ENCODE data around the gene ARHGAP42.

DNA sequence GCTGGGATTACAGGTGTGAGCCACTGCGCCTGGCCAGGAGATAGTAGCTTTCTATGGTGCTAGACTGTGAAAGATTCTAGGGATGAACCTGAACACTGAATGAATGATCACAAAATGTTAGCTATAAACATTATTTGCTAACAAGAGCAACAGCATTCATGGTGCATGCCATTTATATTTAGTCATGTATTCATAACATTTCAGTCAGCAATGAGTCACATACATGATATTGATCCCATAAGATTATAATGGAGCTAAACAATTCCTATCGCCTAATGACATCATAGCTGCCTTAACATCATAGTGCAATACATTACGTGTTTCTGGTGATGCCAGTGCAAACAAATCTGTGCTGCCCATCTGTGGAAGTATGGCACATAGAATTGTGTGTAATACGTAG lies 164.1 kb downstream of the ARHGAP42 start:
- TF ChIP-seq TAF1 (IDR thresholded peaks at IDR 0.05; ENCODE audit: borderline replicate concordance, low read depth, low read length) (no peak), POLR2A (IDR thresholded peaks at IDR 0.05; ENCODE audit: low read depth, low read length) (no peak)

Data from GM12892 (cell line).